OCI-LY7 (cell line): ENCODE results near the gene PSMD1. TPM values are rescaled to one million over a fixed set of nuclear protein-coding genes. Genes with fewer than 3 reads are reported as not detected.

Experiments used
- BruUV-seq: library from RNA; stranded (reverse); fragments of 400-500 nt; replicated peaks from 2 replicates; lab custom pipeline; 2021; lab: Mats Ljungman, UMichigan
- CTCF ChIA-PET: fragments of 300-600 bp; sonication (Branson Sonifier 250); formaldehyde crosslinking; loops from one replicate; lab custom pipeline; 2022; ENCODE audit warnings: antibody characterized with exemption; ENCODE audit not compliant: unreplicated experiment; lab: Charles Lee
- POLR2A ChIA-PET: fragments of 300-600 bp; sonication (Branson Sonifier 250); formaldehyde crosslinking; loops from one replicate; lab custom pipeline; 2022; ENCODE audit warnings: antibody characterized with exemption; lab: Charles Lee
- DNase-seq: peaks from one replicate; pipeline ENCODE4 v3.0.0-alpha.2; 2015; ENCODE audit warnings: low spot score
- H2AFZ ChIP-seq: fragments of 200-600 bp; sonication (generic), shearing (Covaris generic); 2 replicates; pipeline ENCODE4 v1.6.1; 2014; ENCODE audit warnings: mild to moderate bottlenecking, antibody characterized with exemption, low read length, moderate library complexity
- H3K27ac ChIP-seq: fragments of 200-600 bp; sonication (generic); 2 replicates; pipeline ENCODE4 v1.5.1; 2014; ENCODE audit warnings: mixed run types, low read depth, mild to moderate bottlenecking, moderate library complexity, low read length, inconsistent platforms; ENCODE audit not compliant: poor library complexity, severe bottlenecking
- H3K36me3 ChIP-seq: fragments of 200-600 bp; sonication (generic); 2 replicates; pipeline ENCODE4 v1.6.1; 2014; ENCODE audit warnings: mild to moderate bottlenecking, antibody characterized with exemption, low read length, moderate library complexity, mixed read lengths; ENCODE audit not compliant: insufficient read depth
- H3K4me1 ChIP-seq: fragments of 200-600 bp; sonication (generic); 2 replicates; pipeline ENCODE4 v1.5.1; 2014; ENCODE audit warnings: mild to moderate bottlenecking, low read length; ENCODE audit not compliant: insufficient read depth, poor library complexity, severe bottlenecking
- H3K4me2 ChIP-seq: fragments of 200-600 bp; sonication (generic); 2 replicates; pipeline ENCODE4 v1.6.1; 2014; ENCODE audit warnings: mild to moderate bottlenecking, low read length
- H3K4me3 ChIP-seq: fragments of 200-600 bp; sonication (generic); 2 replicates; pipeline ENCODE4 v1.5.1; 2014; ENCODE audit warnings: mild to moderate bottlenecking, low read depth, low read length; ENCODE audit not compliant: poor library complexity, severe bottlenecking
- H3K79me2 ChIP-seq: fragments of 200-600 bp; sonication (generic); 2 replicates; pipeline ENCODE4 v1.6.1; 2016; ENCODE audit warnings: low read depth, mild to moderate bottlenecking, low read length, moderate library complexity, mixed read lengths; ENCODE audit not compliant: insufficient read depth
- H3K9me2 ChIP-seq: fragments of 200-600 bp; sonication (generic); 2 replicates; pipeline ENCODE4 v1.6.1; 2016; ENCODE audit warnings: mild to moderate bottlenecking, low read length, mixed read lengths; ENCODE audit not compliant: insufficient read depth
- H3K9me3 ChIP-seq: fragments of 200-600 bp; sonication (generic); 2 replicates; pipeline ENCODE4 v1.6.1; 2014; ENCODE audit warnings: mild to moderate bottlenecking, mixed run types, low read length, mixed read lengths
- H4K20me1 ChIP-seq: fragments of 200-600 bp; sonication (generic); 2 replicates; pipeline ENCODE4 v1.6.1; 2014; ENCODE audit warnings: mild to moderate bottlenecking, antibody characterized with exemption, low read length, moderate library complexity, mixed read lengths; ENCODE audit not compliant: insufficient read depth
- EZH2phosphoT487 ChIP-seq: fragments of 200-600 bp; sonication (generic); IDR thresholded peaks from 2 replicates; pipeline ENCODE4 v1.6.1; 2018; ENCODE audit warnings: low read depth, borderline replicate concordance, mild to moderate bottlenecking, mixed run types, antibody characterized with exemption, low read length, moderate library complexity, mixed read lengths
- intact Hi-C: fragments of 100-400 bp; cut with micrococcal nuclease; formaldehyde crosslinking; loops from one replicate; pipeline ENCODE4 v1.10.0; 2022; ENCODE audit not compliant: unreplicated experiment
- total RNA-seq, 2 experiments: library from RNA; depleted of rRNA in 1 of 2; stranded (reverse); fragments of >200 nt in 1 of 2; shearing (Covaris generic) in 1 of 2; gene quantifications; 2 replicates each; pipeline ENCODE4 v1.2.3, GENCODE V29; 2014 to 2022
- TF ChIP-seq, protein P1 (sequence below): fragments of 200-600 bp; sonication (generic); conservative IDR thresholded peaks from 2 replicates; pipeline ENCODE4 v1.5.1; 2014; ENCODE audit warnings: mild to moderate bottlenecking, antibody characterized with exemption, low read length, moderate library complexity, mixed read lengths

PSMD1 gene
- total RNA-seq, 2 experiments from 2014 or later = 60.5 to 105 TPM

- Histone ChIP-seq H4K20me1 (peaks cover 6% of the 10 kb centered on the region; the same call in 1 of the 2 replicates), H2AFZ (no peak overlapping the region), H3K36me3 (peaks cover 7% of the 10 kb centered on the region; the same call in 1 of the 2 replicates), H3K9me3 (no peaks in the 10 kb centered on the region), H3K4me3 (no peak overlapping the region), H3K79me2 (no peaks in the 10 kb centered on the region), H3K4me2 (no peak overlapping the region), H3K9me2 (no peaks in the 10 kb centered on the region), H3K4me1 (no peaks in the 10 kb centered on the region), H3K27ac (no peak overlapping the region)
- intact Hi-C loops = no loop called here
- TF ChIP-seq EZH2phosphoT487 = no peak
- TF ChIP-seq, protein P1, sequence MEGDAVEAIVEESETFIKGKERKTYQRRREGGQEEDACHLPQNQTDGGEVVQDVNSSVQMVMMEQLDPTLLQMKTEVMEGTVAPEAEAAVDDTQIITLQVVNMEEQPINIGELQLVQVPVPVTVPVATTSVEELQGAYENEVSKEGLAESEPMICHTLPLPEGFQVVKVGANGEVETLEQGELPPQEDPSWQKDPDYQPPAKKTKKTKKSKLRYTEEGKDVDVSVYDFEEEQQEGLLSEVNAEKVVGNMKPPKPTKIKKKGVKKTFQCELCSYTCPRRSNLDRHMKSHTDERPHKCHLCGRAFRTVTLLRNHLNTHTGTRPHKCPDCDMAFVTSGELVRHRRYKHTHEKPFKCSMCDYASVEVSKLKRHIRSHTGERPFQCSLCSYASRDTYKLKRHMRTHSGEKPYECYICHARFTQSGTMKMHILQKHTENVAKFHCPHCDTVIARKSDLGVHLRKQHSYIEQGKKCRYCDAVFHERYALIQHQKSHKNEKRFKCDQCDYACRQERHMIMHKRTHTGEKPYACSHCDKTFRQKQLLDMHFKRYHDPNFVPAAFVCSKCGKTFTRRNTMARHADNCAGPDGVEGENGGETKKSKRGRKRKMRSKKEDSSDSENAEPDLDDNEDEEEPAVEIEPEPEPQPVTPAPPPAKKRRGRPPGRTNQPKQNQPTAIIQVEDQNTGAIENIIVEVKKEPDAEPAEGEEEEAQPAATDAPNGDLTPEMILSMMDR = no peak
- POLR2A ChIA-PET = no interaction called here
- CTCF ChIA-PET = no interaction called here
- BruUV-seq = no TSS peak
- DNase-seq = no peak
Measured at GRCh38 chr2:231118614-231118942, 61.9 kb downstream of the PSMD1 start.

DNA sequence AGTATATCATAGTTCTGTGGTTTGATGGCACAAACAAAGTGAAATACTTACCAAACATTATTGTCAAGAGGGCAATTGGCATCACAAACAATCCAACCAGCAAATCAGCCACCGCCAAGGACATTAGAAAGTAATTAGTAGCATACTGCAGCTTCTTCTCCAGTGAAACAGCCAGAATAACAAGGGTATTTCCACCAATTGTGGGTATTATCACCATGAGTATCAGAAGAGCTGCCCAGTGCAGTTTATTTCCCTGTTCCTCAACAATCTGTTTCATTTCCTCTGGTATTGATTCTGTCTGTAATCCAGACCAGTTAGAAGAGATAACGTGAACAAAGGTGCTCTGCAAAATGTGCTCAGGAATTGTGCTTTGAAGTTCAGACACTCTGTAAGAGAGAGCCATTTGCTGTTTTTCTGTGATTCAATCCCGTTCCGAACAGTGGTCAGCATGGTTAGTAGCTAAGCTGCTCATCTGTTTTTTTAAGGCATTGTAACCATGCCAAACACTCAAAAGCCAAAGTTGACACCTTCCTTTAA is 66.8 kb downstream of the PSMD1 start:
- no TSS peak for BruUV-seq
- Histone ChIP-seq H3K4me1 (no peaks in the 10 kb centered on the region), H3K9me2 (no peaks in the 10 kb centered on the region), H2AFZ (no peak overlapping the region), H3K4me2 (no peak overlapping the region), H3K79me2 (no peaks in the 10 kb centered on the region), H4K20me1 (peaks cover 6% of the 10 kb centered on the region; the same call in 1 of the 2 replicates), H3K9me3 (no peaks in the 10 kb centered on the region), H3K4me3 (no peak overlapping the region), H3K36me3 (no peaks in the 10 kb centered on the region), H3K27ac (no peak overlapping the region)
- TF ChIP-seq EZH2phosphoT487 = no peak
- TF ChIP-seq, protein P1 = no peak
- POLR2A ChIA-PET = interaction anchor here (0.8 to 1.0 kb wide), 3 partner anchors 21 to 29 kb away, joined by 3 read pairs; no protein-coding TSS in a partner anchor
- CTCF ChIA-PET = no interaction called here
- intact Hi-C loops = no loop called here
- no peak for DNase-seq

- H3K27ac ChIP-seq = no peak within 1 kb of the TSS
- TF ChIP-seq, protein P1 = no peak
- no peak for TF ChIP-seq EZH2phosphoT487
- H4K20me1 ChIP-seq = 0 out of 2 replicates have a peak, but pooled peaks cover 6% of the 10 kb centered on the region
- H3K4me2 ChIP-seq = no peak within 1 kb of the TSS
- no peak within 1 kb of the TSS for H3K4me3 ChIP-seq
- no peak within 1 kb of the TSS for H2AFZ ChIP-seq
- CTCF ChIA-PET = no interaction called here
- no peaks in the 10 kb centered on the region for H3K9me2 ChIP-seq
- no peaks in the 10 kb centered on the region for H3K79me2 ChIP-seq
- no peak for DNase-seq
- H3K36me3 ChIP-seq = no peaks in the 10 kb centered on the region
- intact Hi-C loops = no loop called here
- no peaks in the 10 kb centered on the region for H3K9me3 ChIP-seq
- H3K4me1 ChIP-seq = no peaks in the 10 kb centered on the region
- BruUV-seq = no TSS peak
- POLR2A ChIA-PET = interaction anchor here (0.6 to 2.6 kb wide), 3 partner anchors 48 to 211 kb away, joined by 3 to 6 read pairs (median 3); no protein-coding TSS in a partner anchor
Measured at GRCh38 chr2:231124838-231125568, 68.3 kb downstream of the PSMD1 start, which contains the start of gene HTR2B. HTR2B (minus strand) TSS chr2:231125042; CDS start chr2:231123764, 1,278 bp downstream.
